Spinal cord (tissue), 10 donors: ENCODE data around the gene PAPSS1. TPM values are rescaled to one million over a fixed set of nuclear protein-coding genes. Genes with fewer than 3 reads are reported as not detected.

Experiments used
- DNase-seq, 6 donors: peaks; one replicate each; pipeline versions ENCODE4 v3.0.0 to v3.0.0-alpha.2; 2013 to 2015; ENCODE audit warnings: low spot score in 6 of 6, low read depth in 4 of 6
- H3K27ac ChIP-seq: one replicate; pipeline ENCODE4 v1.5.1; 2013; ENCODE audit warnings: low read depth, low read length, control low read depth
- H3K27me3 ChIP-seq: one replicate; pipeline ENCODE4 v1.6.1; 2013; ENCODE audit warnings: low read length; ENCODE audit not compliant: control insufficient read depth, insufficient read depth
- H3K36me3 ChIP-seq: one replicate; pipeline ENCODE4 v1.6.1; 2013; ENCODE audit warnings: low read length; ENCODE audit not compliant: control insufficient read depth, insufficient read depth
- H3K4me1 ChIP-seq: one replicate; pipeline ENCODE4 v1.6.1; 2013; ENCODE audit warnings: low read length; ENCODE audit not compliant: control insufficient read depth, insufficient read depth
- H3K4me3 ChIP-seq: one replicate; pipeline ENCODE4 v1.5.1; 2013; ENCODE audit warnings: low read depth, low read length, control low read depth
- H3K9me3 ChIP-seq: one replicate; pipeline ENCODE4 v1.6.1; 2013; ENCODE audit warnings: low read length; ENCODE audit not compliant: control insufficient read depth, insufficient read depth
- WGBS: methylation state at CpG from one replicate; pipeline ENCODE4 v1.1.5; 2013; ENCODE audit warnings: missing lambda C conversion rate; ENCODE audit not compliant: insufficient coverage; 5-methylcytosine and 5-hydroxymethylcytosine counted together
- polyA plus RNA-seq, 2 donors: library from polyadenylated mRNA; unstranded; fragments of 120-200 nt; gene quantifications; one replicate each; pipeline ENCODE4 v1.2.1, GENCODE V29; 2013; ENCODE audit not compliant: insufficient read length in 2 of 2
- total RNA-seq, 2 donors: library from RNA; depleted of rRNA in 1 of 2; stranded (reverse); fragments of 120-200 nt in 1 of 2; fragments of >200 nt in 1 of 2; gene quantifications; one replicate each; pipeline versions ENCODE4 v1.2.3 to v1.2.4, GENCODE V29; 2013 to 2014
- donor health status: healthy.

The PAPSS1 gene
- total and polyA plus RNA-seq, 4 donors: 74.9 to 151 (median 119) TPM

GRCh38 chr4:107589269-107589668, 130.8 kb downstream of the PAPSS1 start:
- Histone ChIP-seq H3K4me3 (no peak overlapping the region), H3K4me1 (no peaks in the 10 kb centered on the region), H3K36me3 (no peaks in the 10 kb centered on the region), H3K27me3 (no peaks in the 10 kb centered on the region), H3K9me3 (peaks cover 10% of the 10 kb centered on the region), H3K27ac (no peak overlapping the region)
- DNase-seq: no peak

- peaks cover 10% of the 10 kb centered on the region for H3K9me3 ChIP-seq
- H3K4me1 ChIP-seq: no peaks in the 10 kb centered on the region
- WGBS: 59% methylated on average over 2 of the region's 4 CpGs
- no peaks in the 10 kb centered on the region for H3K27me3 ChIP-seq
- H3K27ac ChIP-seq: no peak overlapping the region
- H3K4me3 ChIP-seq: no peak overlapping the region
- no peaks in the 10 kb centered on the region for H3K36me3 ChIP-seq
- no peak for DNase-seq
Measured at GRCh38 chr4:107586371-107586770, 133.7 kb downstream of the PAPSS1 start.

- Histone ChIP-seq H3K27me3 (no peaks in the 10 kb centered on the region), H3K9me3 (no peaks in the 10 kb centered on the region), H3K4me1 (no peaks in the 10 kb centered on the region), H3K36me3 (no peaks in the 10 kb centered on the region), H3K27ac (no peak overlapping the region), H3K4me3 (no peak overlapping the region)
- WGBS: 94% methylated on average over 13 of the region's 13 CpGs
- DNase-seq: no peak
Measured at GRCh38 chr4:107579099-107579498, 140.9 kb downstream of the PAPSS1 start.

GRCh38 chr4:107578321-107578720, 141.7 kb downstream of the PAPSS1 start:
- DNase-seq: no peak
- no peaks in the 10 kb centered on the region for H3K9me3 ChIP-seq

GRCh38 chr4:107577743-107578142, 142.3 kb downstream of the PAPSS1 start:
- Histone ChIP-seq H3K27ac (no peak overlapping the region), H3K4me1 (no peaks in the 10 kb centered on the region), H3K27me3 (no peaks in the 10 kb centered on the region), H3K36me3 (no peaks in the 10 kb centered on the region), H3K4me3 (no peak overlapping the region), H3K9me3 (no peaks in the 10 kb centered on the region)
- WGBS: no CpG with 5 or more reads among the region's 3 CpGs
- no peak for DNase-seq

More at GRCh38 chr4:107578321-107578720, 141.7 kb downstream of the PAPSS1 start:
- WGBS: no CpG with 5 or more reads among the region's 2 CpGs
- Histone ChIP-seq H3K27me3 (no peaks in the 10 kb centered on the region), H3K27ac (no peak overlapping the region), H3K4me3 (no peak overlapping the region), H3K4me1 (no peaks in the 10 kb centered on the region), H3K36me3 (no peaks in the 10 kb centered on the region)

- Histone ChIP-seq H3K4me1 (no peaks in the 10 kb centered on the region), H3K4me3 (no peak overlapping the region), H3K36me3 (no peaks in the 10 kb centered on the region), H3K27ac (no peak overlapping the region), H3K9me3 (no peaks in the 10 kb centered on the region), H3K27me3 (no peaks in the 10 kb centered on the region)
- DNase-seq: no peak
- 96% methylated on average over 8 of the region's 10 CpGs for WGBS
Measured at GRCh38 chr4:107575243-107575642, 144.8 kb downstream of the PAPSS1 start.

GRCh38 chr4:107572281-107572680, 147.8 kb downstream of the PAPSS1 start:
- Histone ChIP-seq H3K4me3 (no peak overlapping the region), H3K27me3 (no peaks in the 10 kb centered on the region), H3K4me1 (no peaks in the 10 kb centered on the region), H3K27ac (no peak overlapping the region), H3K9me3 (no peaks in the 10 kb centered on the region), H3K36me3 (no peaks in the 10 kb centered on the region)
- DNase-seq: no peak
- no CpG with 5 or more reads among the region's 2 CpGs for WGBS

- H3K4me3 ChIP-seq: no peak overlapping the region
- no peaks in the 10 kb centered on the region for H3K36me3 ChIP-seq
- H3K4me1 ChIP-seq: no peaks in the 10 kb centered on the region
- DNase-seq: peak in 1 of 6 donors; percentile 15
- H3K9me3 ChIP-seq: no peaks in the 10 kb centered on the region
- H3K27me3 ChIP-seq: no peaks in the 10 kb centered on the region
- WGBS: 30% methylated on average over 1 of the region's 2 CpGs
- H3K27ac ChIP-seq: no peak overlapping the region
Measured at GRCh38 chr4:107570952-107571351, 149.1 kb downstream of the PAPSS1 start.

- Histone ChIP-seq H3K4me3 (no peak overlapping the region), H3K27me3 (no peaks in the 10 kb centered on the region), H3K4me1 (no peaks in the 10 kb centered on the region), H3K36me3 (no peaks in the 10 kb centered on the region), H3K9me3 (peaks cover 1% of the 10 kb centered on the region), H3K27ac (no peak overlapping the region)
- WGBS: 50% methylated on average over 1 of the region's 5 CpGs
- DNase-seq: peak in 1 of 6 donors; percentile 22
Measured at GRCh38 chr4:107564326-107564725, 155.7 kb downstream of the PAPSS1 start.
